ENCODE measurements around the gene PGC. TPM values are rescaled to one million over a fixed set of nuclear protein-coding genes. Genes with fewer than 3 reads are reported as not detected.

Gene PGC
- total RNA-seq, 3 donors from 2014 or later: 3.2 TPM; not detected in 2

- Histone ChIP-seq H3K36me3 (no peaks in the 10 kb centered on the region), H3K9me3 (no peaks in the 10 kb centered on the region), H3K4me1 (peaks cover 5% of the 10 kb centered on the region in 2 donors), H3K27me3 (no peaks in the 10 kb centered on the region), H3K27ac (peak within 1 kb of the TSS; percentile 71 to 82), H3K4me3 (peak within 1 kb of the TSS; percentile 77 to 81 (median 77))
- intact Hi-C loops (cut with DNase I; ENCODE audit: low total_unique reads): loop anchor here (2.0 to 10.0 kb wide), 3 partner anchors 75 to 267 kb away; no protein-coding TSS in a partner anchor
- TF ChIP-seq POLR2A (IDR thresholded peaks at IDR 0.05): no peak
- peak; percentile 53 to 73 (median 69) for TF ChIP-seq POLR2AphosphoS5 (IDR thresholded peaks at IDR 0.05)
- TF ChIP-seq CTCF (IDR thresholded peaks at IDR 0.05): peak; percentile 53 to 89 (median 77)
- peak; percentile 92 to 97 for DNase-seq (ENCODE audit: low spot score in 2 of 2)
These were observed 32.8 kb upstream of the PGC start, which contains the start of gene FRS3 for GRCh38 chr6:41779788-41780550. TSS of gene FRS3 (minus strand) at chr6:41779900. CDS start at chr6:41776987, 2,913 bp downstream.

GRCh38 chr6:41779336-41779735, 32.1 kb upstream of the PGC start:
- no peaks in the 10 kb centered on the region for H3K27me3 ChIP-seq
- peak overlapping the region; percentile 77 to 81 (median 77) for H3K4me3 ChIP-seq
- peaks cover 5% of the 10 kb centered on the region in 2 donors for H3K4me1 ChIP-seq
- peaks cover 4% of the 10 kb centered on the region for H3K36me3 ChIP-seq
- intact Hi-C loops (cut with DNase I; ENCODE audit: low total_unique reads): no loop called here
- peak overlapping the region in 1 of 2 donors; percentile 82 for H3K27ac ChIP-seq
- H3K9me3 ChIP-seq: no peaks in the 10 kb centered on the region
- DNase-seq (ENCODE audit: low spot score in 2 of 2): no peak
- no peak for TF ChIP-seq CTCF (IDR thresholded peaks at IDR 0.05)
- no peak for TF ChIP-seq POLR2AphosphoS5 (IDR thresholded peaks at IDR 0.05)
- TF ChIP-seq POLR2A (IDR thresholded peaks at IDR 0.05): no peak

GRCh38 chr6:41778895-41779294, 31.7 kb upstream of the PGC start:
- Histone ChIP-seq H3K4me3 (peak overlapping the region; percentile 77 to 81 (median 77)), H3K27ac (peak overlapping the region in 1 of 2 donors; percentile 82), H3K9me3 (no peaks in the 10 kb centered on the region), H3K36me3 (peaks cover 5% of the 10 kb centered on the region), H3K4me1 (peaks cover 5% of the 10 kb centered on the region in 2 donors), H3K27me3 (no peaks in the 10 kb centered on the region)
- intact Hi-C loops (cut with DNase I; ENCODE audit: low total_unique reads): no loop called here
- TF ChIP-seq POLR2AphosphoS5 (IDR thresholded peaks at IDR 0.05) (no peak), CTCF (IDR thresholded peaks at IDR 0.05) (no peak), POLR2A (IDR thresholded peaks at IDR 0.05) (no peak)
- no peak for DNase-seq (ENCODE audit: low spot score in 2 of 2)

- DNase-seq (ENCODE audit: low spot score in 2 of 2): no peak
- no peaks in the 10 kb centered on the region for H3K9me3 ChIP-seq
- peaks cover 5% of the 10 kb centered on the region in 2 donors for H3K4me1 ChIP-seq
- TF ChIP-seq POLR2A (IDR thresholded peaks at IDR 0.05): no peak
- no peak for TF ChIP-seq POLR2AphosphoS5 (IDR thresholded peaks at IDR 0.05)
- TF ChIP-seq CTCF (IDR thresholded peaks at IDR 0.05): no peak
- H3K36me3 ChIP-seq: peaks cover 5% of the 10 kb centered on the region
- no peak overlapping the region for H3K4me3 ChIP-seq
- no peak overlapping the region for H3K27ac ChIP-seq
- intact Hi-C loops (cut with DNase I; ENCODE audit: low total_unique reads): no loop called here
- no peaks in the 10 kb centered on the region for H3K27me3 ChIP-seq
These were observed 30.5 kb upstream of the PGC start for GRCh38 chr6:41777551-41778285.
